ENCODE data around the gene DISC1. TPM values are rescaled to one million over a fixed set of nuclear protein-coding genes. Genes with fewer than 3 reads are reported as not detected.
"Not testable (repeated sequence)": the region's sequence is repeated elsewhere in the genome, so short reads cannot be mapped to it uniquely, and the experiment has no call there.

The DISC1 gene
- total and polyA plus RNA-seq, 11 donors: 0.76 to 12.8 (median 4.3) TPM

GRCh38 chr1:231727171-231727570, 100.6 kb downstream of the DISC1 start:
- WGBS, 4 donors: 96 to 98% (median 97%) methylated on average over 2 of the region's 2 CpGs
- H3K27me3 ChIP-seq: no peaks in the 10 kb centered on the region
- no peaks in the 10 kb centered on the region for H3K9me3 ChIP-seq
- no peak overlapping the region for H3K4me3 ChIP-seq
- ATAC-seq (no peak), DNase-seq (no peak)
- peaks cover 0 to 14% (median 0%) of the 10 kb centered on the region in 12 donors for H3K4me1 ChIP-seq
- TF ChIP-seq POLR2A (IDR thresholded peaks at IDR 0.05) (no peak), CTCF (IDR thresholded peaks at IDR 0.05) (no peak)
- intact Hi-C loops (cut with DNase I): loop anchor here in 1 of 10 donors (10.0 kb wide), 1 partner anchor 1508 kb away; no protein-coding TSS in a partner anchor
- no peaks in the 10 kb centered on the region for H3K36me3 ChIP-seq
- no peak overlapping the region for H3K27ac ChIP-seq

GRCh38 chr1:231728987-231729386, 102.4 kb downstream of the DISC1 start:
- H3K9me3 ChIP-seq, H3K27ac ChIP-seq, ATAC-seq, H3K36me3 ChIP-seq, H3K4me3 ChIP-seq, DNase-seq, H3K27me3 ChIP-seq: not testable (repeated sequence)
- intact Hi-C loops (cut with DNase I): loop anchor here in 1 of 10 donors (10.0 kb wide), 1 partner anchor 1506 kb away; no protein-coding TSS in a partner anchor
- WGBS, 4 donors: 97 to 99% (median 98%) methylated on average over 3 to 4 of the region's 4 CpGs
- peaks cover 0 to 14% (median 0%) of the 10 kb centered on the region in 12 donors for H3K4me1 ChIP-seq

GRCh38 chr1:231729544-231729943, 103.0 kb downstream of the DISC1 start:
- ATAC-seq (no peak), DNase-seq (no peak)
- Histone ChIP-seq H3K4me1 (peaks cover 0 to 14% (median 0%) of the 10 kb centered on the region in 12 donors), H3K27ac (no peak overlapping the region), H3K27me3 (no peaks in the 10 kb centered on the region), H3K4me3 (no peak overlapping the region), H3K36me3 (no peaks in the 10 kb centered on the region), H3K9me3 (peaks cover 0 to under 1% (median 0%) of the 10 kb centered on the region in 12 donors)
- intact Hi-C loops (cut with DNase I): loop anchor here in 1 of 10 donors (10.0 kb wide), 1 partner anchor 1505 kb away; no protein-coding TSS in a partner anchor
- TF ChIP-seq POLR2A (IDR thresholded peaks at IDR 0.05): no peak
- no peak for TF ChIP-seq CTCF (IDR thresholded peaks at IDR 0.05)
- 0 to 66% (median 2%) methylated on average over 1 of the region's 1 CpG for WGBS, 4 donors

- H3K4me1 ChIP-seq: peaks cover 0 to 5% (median 0%) of the 10 kb centered on the region in 12 donors
- H3K9me3 ChIP-seq: peaks cover 0 to 6% (median 0%) of the 10 kb centered on the region in 12 donors
- no peak for ATAC-seq
- TF ChIP-seq CTCF (IDR thresholded peaks at IDR 0.05): no peak
- no peak for TF ChIP-seq POLR2A (IDR thresholded peaks at IDR 0.05)
- H3K36me3 ChIP-seq: no peaks in the 10 kb centered on the region
- intact Hi-C loops (cut with DNase I): no loop called here
- H3K4me3 ChIP-seq: no peak overlapping the region
- no peak overlapping the region for H3K27ac ChIP-seq
- no peaks in the 10 kb centered on the region for H3K27me3 ChIP-seq
- no peak for DNase-seq
These were observed 104.7 kb downstream of the DISC1 start for GRCh38 chr1:231731268-231731667.

GRCh38 chr1:231733063-231733462, 106.5 kb downstream of the DISC1 start:
- H3K4me3 ChIP-seq: no peak overlapping the region
- DNase-seq: no peak
- ATAC-seq: no peak
- intact Hi-C loops (cut with DNase I): no loop called here
- H3K36me3 ChIP-seq: no peaks in the 10 kb centered on the region
- H3K9me3 ChIP-seq: peaks cover 0 to 6% (median 0%) of the 10 kb centered on the region in 12 donors
- peaks cover 0 to 5% (median 0%) of the 10 kb centered on the region in 12 donors for H3K4me1 ChIP-seq
- no peak for TF ChIP-seq CTCF (IDR thresholded peaks at IDR 0.05)
- no peak for TF ChIP-seq POLR2A (IDR thresholded peaks at IDR 0.05)
- H3K27me3 ChIP-seq: no peaks in the 10 kb centered on the region
- no peak overlapping the region for H3K27ac ChIP-seq
